HCT116 (cell line): ENCODE data around the gene BCL2L2. TPM values are rescaled to one million over a fixed set of nuclear protein-coding genes. Genes with fewer than 3 reads are reported as not detected.
"Not testable (repeated sequence)": the region's sequence is repeated elsewhere in the genome, so short reads cannot be mapped to it uniquely, and the experiment has no call there.

Experiments used
- ATAC-seq: fragments of 200-7000 bp; cut with Tn5 transposase; 2 replicates; pipeline ENCODE4 v1.9.1; 2020; ENCODE audit warnings: mild to moderate bottlenecking, moderate library complexity
- BruUV-seq: library from RNA; stranded (reverse); fragments of 400-500 nt; replicated peaks from 2 replicates; lab custom pipeline; 2021; lab: Mats Ljungman, UMichigan
- CTCF ChIA-PET: fragments of 300-600 bp; sonication (Branson Sonifier 250); formaldehyde crosslinking; loops from one replicate; lab custom pipeline; 2021; ENCODE audit warnings: antibody characterized with exemption; lab: Charles Lee
- POLR2A ChIA-PET: fragments of 300-600, 350-600 bp; sonication (Branson Sonifier 250); formaldehyde crosslinking; loops from one replicate; lab custom pipeline; 2021; ENCODE audit warnings: antibody characterized with exemption; lab: Charles Lee
- RAD21 ChIA-PET, 2 experiments: fragments of 300-600 bp; sonication (Branson Sonifier 250); formaldehyde crosslinking; loops; one replicate each; lab custom pipeline; 2023; ENCODE audit warnings: low total read pairs in 2 of 2; ENCODE audit not compliant: uncharacterized antibody in 2 of 2, unreplicated experiment in 2 of 2, low non-redundant PET in 1 of 2; lab: Charles Lee
- DNase-seq: peaks from one replicate; pipeline ENCODE4 v3.0.0-alpha.2; 2010; ENCODE audit warnings: low read depth, low spot score
- H2AFZ ChIP-seq: fragments of 200-600 bp; shearing (Covaris generic), sonication (generic); 2 replicates; pipeline ENCODE4 v1.6.1; 2017; ENCODE audit warnings: low read depth, mixed run types, mixed read lengths, antibody characterized with exemption, low read length; ENCODE audit not compliant: poor library complexity, severe bottlenecking
- H3K27ac ChIP-seq: 2 replicates; pipeline ENCODE4 v1.5.1; 2012; ENCODE audit warnings: low read depth, low read length
- H3K27me3 ChIP-seq: fragments of 200-600 bp; sonication (generic); 2 replicates; pipeline ENCODE4 v1.6.1; 2016; ENCODE audit warnings: mixed run types, low read length, mixed read lengths; ENCODE audit not compliant: insufficient read depth
- H3K36me3 ChIP-seq, 2 experiments: fragments of 200-500 bp in 1 of 2; fragments of 200-600 bp in 1 of 2; sonication (Bioruptor generic) in 1 of 2; sonication (generic) in 1 of 2; 2 replicates each; pipeline versions ENCODE4 v1.5.1 to v1.6.1; 2014 to 2016; ENCODE audit warnings: low read length in 2 of 2, inconsistent platforms in 1 of 2, mixed read lengths in 1 of 2, mixed run types in 1 of 2; ENCODE audit not compliant: insufficient read depth in 2 of 2, control insufficient read depth in 1 of 2
- H3K4me1 ChIP-seq, 2 experiments: fragments of 200-600 bp in 1 of 2; sonication (generic) in 1 of 2; 2 replicates each; pipeline versions ENCODE4 v1.5.1 to v1.6.1; 2012 to 2017; ENCODE audit warnings: low read length in 2 of 2, inconsistent platforms in 1 of 2, mild to moderate bottlenecking in 1 of 2, mixed read lengths in 1 of 2, mixed run types in 1 of 2, moderate library complexity in 1 of 2; ENCODE audit not compliant: insufficient read depth in 2 of 2, control insufficient read depth in 1 of 2
- H3K4me2 ChIP-seq: fragments of 200-600 bp; sonication (generic); 2 replicates; pipeline ENCODE4 v1.6.1; 2017; ENCODE audit warnings: mixed run types, low read length, mixed read lengths
- H3K4me3 ChIP-seq, 2 experiments: fragments of 200-600 bp in 1 of 2; sonication (generic) in 1 of 2; replicated peaks in 1 of 2; 2 replicates each; pipeline ENCODE4 v1.5.1; 2011 to 2016; ENCODE audit warnings: low read length in 2 of 2, control low read depth in 1 of 2, low read depth in 1 of 2, mild to moderate bottlenecking in 1 of 2, mixed read lengths in 1 of 2, mixed run types in 1 of 2
- H3K79me2 ChIP-seq: fragments of 200-600 bp; sonication (generic); 2 replicates; pipeline ENCODE4 v1.6.1; 2017; ENCODE audit warnings: mild to moderate bottlenecking, mixed run types, low read length, moderate library complexity, mixed read lengths; ENCODE audit not compliant: insufficient read depth
- H3K9ac ChIP-seq: fragments of 200-600 bp; sonication (generic); 2 replicates; pipeline ENCODE4 v1.6.1; 2016; ENCODE audit warnings: low read length, mixed read lengths
- H3K9me2 ChIP-seq: fragments of 200-600 bp; sonication (generic), shearing (Covaris generic); 2 replicates; pipeline ENCODE4 v1.6.1; 2017; ENCODE audit warnings: mixed run types, mild to moderate bottlenecking, moderate library complexity; ENCODE audit not compliant: insufficient read depth
- H3K9me3 ChIP-seq, 2 experiments: fragments of 200-500 bp in 1 of 2; fragments of 200-600 bp in 1 of 2; sonication (Bioruptor generic) in 1 of 2; sonication (generic) in 1 of 2; 2 replicates each; pipeline ENCODE4 v1.6.1; 2014 to 2017; ENCODE audit warnings: low read length in 2 of 2, mixed read lengths in 2 of 2, inconsistent platforms in 1 of 2, low read depth in 1 of 2, mild to moderate bottlenecking in 1 of 2, mixed run types in 1 of 2, moderate library complexity in 1 of 2; ENCODE audit not compliant: control insufficient read depth in 1 of 2, insufficient read depth in 1 of 2
- H4K20me1 ChIP-seq: fragments of 200-600 bp; sonication (generic), shearing (Covaris generic); 2 replicates; pipeline ENCODE4 v1.6.1; 2017; ENCODE audit warnings: mixed run types, mild to moderate bottlenecking, moderate library complexity; ENCODE audit not compliant: insufficient read depth
- CBX3 ChIP-seq: IDR thresholded peaks from 2 replicates; pipeline ENCODE4 v1.6.1; 2012; ENCODE audit warnings: low read depth
- CEBPB ChIP-seq: IDR thresholded peaks from 2 replicates; pipeline ENCODE4 v1.6.1; 2012; ENCODE audit warnings: low read depth
- ELF1 ChIP-seq: IDR thresholded peaks from 2 replicates; pipeline ENCODE4 v1.6.1; 2012; ENCODE audit warnings: low read depth, borderline replicate concordance
- POLR2AphosphoS5 ChIP-seq: IDR thresholded peaks from 2 replicates; pipeline ENCODE4 v1.6.1; 2011; ENCODE audit warnings: mild to moderate bottlenecking, low read depth, low read length, moderate library complexity
- SRF ChIP-seq: IDR thresholded peaks from 2 replicates; pipeline ENCODE4 v1.6.1; 2012; ENCODE audit warnings: low read depth
- intact Hi-C: fragments of 100-400 bp; cut with micrococcal nuclease; formaldehyde crosslinking; loops from 2 replicates; pipeline ENCODE4 v1.10.0; 2022
- total RNA-seq: library from RNA; stranded (reverse); gene quantifications from one replicate; pipeline ENCODE4 v1.2.1, GENCODE V29; 2021; ENCODE audit not compliant: unreplicated experiment
- TF ChIP-seq, protein P1 (sequence below): IDR thresholded peaks from 2 replicates; pipeline ENCODE4 v1.6.1; 2012; ENCODE audit warnings: low read depth

The BCL2L2 gene
- total RNA-seq, 1 experiment from 2014 or later, result 25.5 TPM

DNA sequence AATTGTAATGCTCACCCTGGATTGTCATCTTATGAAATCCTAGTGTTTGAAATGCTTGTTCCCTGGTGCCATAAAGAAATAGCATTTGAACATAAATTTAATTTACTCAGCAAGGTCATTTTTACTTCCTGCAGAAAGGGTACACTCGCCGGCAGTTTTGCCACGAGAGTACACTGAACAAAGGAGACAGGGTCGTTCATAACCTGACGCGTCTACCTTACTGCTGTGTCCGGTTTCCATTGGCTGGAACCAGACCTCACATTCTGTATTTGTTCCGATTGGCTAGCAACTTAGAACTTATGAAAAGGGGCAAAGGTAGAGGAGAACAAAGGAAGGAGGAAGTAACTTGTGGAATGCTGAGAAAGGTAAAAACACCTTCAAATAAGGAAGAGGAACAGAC lies 45.8 kb upstream of the BCL2L2 start:
- H3K9ac ChIP-seq, H3K27me3 ChIP-seq, POLR2A ChIA-PET, RAD21 ChIA-PET, H3K27ac ChIP-seq, H3K79me2 ChIP-seq, H3K4me1 ChIP-seq, H3K36me3 ChIP-seq, BruUV-seq, DNase-seq, H3K9me2 ChIP-seq, ATAC-seq, H3K4me3 ChIP-seq, H4K20me1 ChIP-seq, H3K4me2 ChIP-seq, H3K9me3 ChIP-seq, H2AFZ ChIP-seq, intact Hi-C loops, CTCF ChIA-PET: not testable (repeated sequence)

DNA sequence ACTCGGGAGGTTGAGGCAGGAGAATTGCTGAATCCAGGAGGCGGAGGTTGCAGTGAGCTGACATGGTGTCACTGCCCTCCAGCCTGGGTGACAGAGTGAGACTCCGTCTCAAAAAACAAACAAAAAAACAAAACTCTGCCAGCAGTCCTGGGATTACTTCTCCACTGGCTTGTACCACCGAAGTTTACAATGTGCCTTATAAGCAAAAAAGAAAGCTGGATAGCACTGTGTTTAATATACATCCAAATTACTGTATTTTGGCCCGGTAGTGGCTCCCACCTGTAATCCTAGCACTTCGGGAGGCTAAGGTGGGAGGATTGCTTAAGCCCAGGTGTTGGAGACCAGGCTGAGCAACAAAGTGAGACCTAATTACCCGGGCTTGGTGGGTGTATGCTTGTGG lies 37.4 kb upstream of the BCL2L2 start:
- H3K4me3 ChIP-seq, result no peak overlapping the region
- H2AFZ ChIP-seq, result no peak overlapping the region
- H3K27me3 ChIP-seq, result no peaks in the 10 kb centered on the region; the same call in 1 of the 2 replicates
- DNase-seq (no peak), ATAC-seq (no peak)
- RAD21 ChIA-PET, result no interaction called here
- no peaks in the 10 kb centered on the region for H3K79me2 ChIP-seq
- H3K9ac ChIP-seq, result no peak overlapping the region
- CTCF ChIA-PET, result no interaction called here
- BruUV-seq, result no TSS peak
- H3K9me3 ChIP-seq, result no peaks in the 10 kb centered on the region
- POLR2A ChIA-PET, result no interaction called here
- no peaks in the 10 kb centered on the region for H4K20me1 ChIP-seq
- no peak overlapping the region for H3K4me2 ChIP-seq
- H3K27ac ChIP-seq, result no peak overlapping the region
- no peaks in the 10 kb centered on the region for H3K36me3 ChIP-seq
- no peak for TF ChIP-seq CEBPB
- no peak for TF ChIP-seq POLR2AphosphoS5
- no peak for TF ChIP-seq SRF
- no peak for TF ChIP-seq ELF1
- TF ChIP-seq, protein P1, sequence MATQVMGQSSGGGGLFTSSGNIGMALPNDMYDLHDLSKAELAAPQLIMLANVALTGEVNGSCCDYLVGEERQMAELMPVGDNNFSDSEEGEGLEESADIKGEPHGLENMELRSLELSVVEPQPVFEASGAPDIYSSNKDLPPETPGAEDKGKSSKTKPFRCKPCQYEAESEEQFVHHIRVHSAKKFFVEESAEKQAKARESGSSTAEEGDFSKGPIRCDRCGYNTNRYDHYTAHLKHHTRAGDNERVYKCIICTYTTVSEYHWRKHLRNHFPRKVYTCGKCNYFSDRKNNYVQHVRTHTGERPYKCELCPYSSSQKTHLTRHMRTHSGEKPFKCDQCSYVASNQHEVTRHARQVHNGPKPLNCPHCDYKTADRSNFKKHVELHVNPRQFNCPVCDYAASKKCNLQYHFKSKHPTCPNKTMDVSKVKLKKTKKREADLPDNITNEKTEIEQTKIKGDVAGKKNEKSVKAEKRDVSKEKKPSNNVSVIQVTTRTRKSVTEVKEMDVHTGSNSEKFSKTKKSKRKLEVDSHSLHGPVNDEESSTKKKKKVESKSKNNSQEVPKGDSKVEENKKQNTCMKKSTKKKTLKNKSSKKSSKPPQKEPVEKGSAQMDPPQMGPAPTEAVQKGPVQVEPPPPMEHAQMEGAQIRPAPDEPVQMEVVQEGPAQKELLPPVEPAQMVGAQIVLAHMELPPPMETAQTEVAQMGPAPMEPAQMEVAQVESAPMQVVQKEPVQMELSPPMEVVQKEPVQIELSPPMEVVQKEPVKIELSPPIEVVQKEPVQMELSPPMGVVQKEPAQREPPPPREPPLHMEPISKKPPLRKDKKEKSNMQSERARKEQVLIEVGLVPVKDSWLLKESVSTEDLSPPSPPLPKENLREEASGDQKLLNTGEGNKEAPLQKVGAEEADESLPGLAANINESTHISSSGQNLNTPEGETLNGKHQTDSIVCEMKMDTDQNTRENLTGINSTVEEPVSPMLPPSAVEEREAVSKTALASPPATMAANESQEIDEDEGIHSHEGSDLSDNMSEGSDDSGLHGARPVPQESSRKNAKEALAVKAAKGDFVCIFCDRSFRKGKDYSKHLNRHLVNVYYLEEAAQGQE, result no peak
- no peak for TF ChIP-seq CBX3
- H3K4me1 ChIP-seq, result no peaks in the 10 kb centered on the region
- intact Hi-C loops, result loop anchor here (5.0 kb wide), 1 partner anchor 288 kb away; the partner anchor contains the start of gene THTPA
- no peaks in the 10 kb centered on the region for H3K9me2 ChIP-seq
